Measurements from ENCODE around the gene BAHCC1.
A peak's percentile ranks its signal among the peaks of the same experiment; 100 is the strongest.

The BAHCC1 gene

GRCh38 chr17:81398832-81399411 lies 3.7 kb downstream of the BAHCC1 start:
- DNase-seq: no peak

DNA sequence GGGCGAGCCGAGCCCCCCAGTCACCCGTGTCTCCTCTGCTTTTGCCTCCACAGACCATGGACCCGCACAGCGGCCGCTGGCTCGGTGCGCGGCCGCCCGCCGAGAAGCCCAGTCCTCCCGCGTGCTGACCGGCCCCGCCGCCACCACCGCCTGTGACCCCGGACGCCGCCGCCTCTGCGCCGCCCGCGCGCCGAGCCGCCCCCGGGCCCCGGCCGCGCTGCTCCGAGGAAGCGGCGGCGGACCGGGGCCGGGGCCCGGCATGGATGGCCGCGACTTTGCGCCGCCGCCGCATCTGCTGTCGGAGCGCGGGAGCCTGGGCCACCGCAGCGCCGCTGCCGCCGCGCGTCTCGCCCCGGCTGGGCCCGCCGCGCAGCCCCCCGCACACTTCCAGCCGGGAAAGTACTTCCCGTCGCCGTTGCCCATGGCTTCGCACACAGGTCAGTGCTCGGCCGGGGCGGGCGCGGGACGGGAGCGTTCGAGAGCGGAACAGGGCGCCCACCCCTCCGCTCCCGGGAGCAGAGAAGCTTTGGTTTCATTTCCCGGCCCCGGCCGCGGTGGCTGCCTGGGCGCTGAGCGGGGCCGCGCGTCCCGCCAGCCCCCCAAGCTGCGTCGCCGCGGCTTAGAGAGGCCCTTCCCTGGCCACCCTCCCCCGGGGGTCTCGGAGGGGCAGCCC lies 4.4 kb downstream of the BAHCC1 start:
- DNase-seq: no peak

DNA sequence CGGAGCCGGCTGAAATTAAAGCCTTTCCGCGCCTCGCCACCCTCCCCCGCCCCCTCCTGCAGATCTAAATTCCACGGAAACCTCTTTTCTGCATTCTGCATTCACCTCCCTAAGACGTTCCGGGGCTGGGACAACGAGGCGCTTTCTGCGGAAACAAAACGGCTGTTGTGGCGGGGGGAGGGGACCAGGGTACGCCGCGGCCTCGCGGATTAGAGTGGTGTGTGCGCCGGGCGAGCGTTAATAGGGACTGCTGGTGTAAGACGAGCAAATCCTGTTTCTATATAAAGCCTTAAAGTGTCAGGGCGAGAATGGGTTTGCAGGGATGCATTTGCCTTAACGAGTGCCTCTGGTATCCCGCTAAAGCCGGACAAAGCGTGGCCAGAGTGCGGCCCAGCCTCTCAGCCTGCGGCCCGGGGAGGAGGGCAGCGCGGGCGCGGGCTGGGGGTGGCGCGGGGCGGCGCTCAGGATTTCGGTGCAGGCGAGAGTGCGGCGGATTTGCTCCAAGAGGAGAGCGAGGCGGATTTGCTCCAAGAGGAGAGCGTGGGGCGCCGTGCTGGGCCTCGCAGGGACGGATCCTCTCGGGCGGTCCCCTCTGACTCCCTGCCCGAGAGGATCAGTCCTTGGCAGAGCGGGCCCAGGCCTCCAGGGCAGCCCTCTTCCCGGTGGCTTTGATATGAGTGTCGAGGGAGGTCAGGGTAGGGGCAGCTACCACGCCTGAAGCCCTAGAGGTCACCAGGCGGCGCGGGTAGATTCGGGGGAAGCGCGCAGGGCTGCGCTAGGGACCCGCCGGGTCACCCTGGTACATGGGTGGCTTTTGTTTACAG lies 5.1 kb downstream of the BAHCC1 start:
- DNase-seq: no peak

DNA sequence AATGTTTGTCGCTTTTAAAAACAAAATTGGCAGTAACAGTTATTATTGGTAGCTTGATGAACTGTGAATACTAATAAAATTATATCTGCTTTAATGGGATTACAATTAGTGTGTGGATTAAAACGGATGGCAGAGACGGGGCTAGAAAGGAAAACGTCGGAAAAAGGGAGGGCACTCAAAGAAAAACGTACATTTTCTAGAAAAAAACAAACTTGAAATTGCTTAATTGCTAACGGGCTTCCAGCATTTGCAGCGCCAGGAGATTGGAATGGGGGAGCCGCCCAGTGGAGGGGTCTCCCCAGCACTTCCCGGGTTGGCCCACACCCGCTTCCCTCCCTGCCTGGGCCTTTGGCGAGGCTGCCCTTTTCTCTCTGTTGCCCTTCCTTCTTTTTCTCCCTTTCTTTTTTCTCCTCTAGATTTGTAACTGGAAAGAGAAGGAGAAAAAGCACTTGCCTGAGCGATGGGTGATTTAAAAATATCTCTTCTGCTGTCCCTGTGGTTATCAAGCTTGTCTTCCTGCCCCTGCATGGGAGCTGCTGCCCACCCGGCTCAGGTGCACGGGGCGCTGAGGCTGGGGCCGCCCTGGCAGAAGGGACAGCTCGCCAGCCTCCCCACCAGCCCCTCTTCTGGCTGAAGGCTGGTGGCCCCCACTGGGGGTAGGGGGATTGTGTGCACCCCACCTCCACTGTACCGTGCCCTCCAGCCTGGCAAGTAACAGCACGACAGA lies 5.9 kb downstream of the BAHCC1 start:
- no peak for DNase-seq

DNA sequence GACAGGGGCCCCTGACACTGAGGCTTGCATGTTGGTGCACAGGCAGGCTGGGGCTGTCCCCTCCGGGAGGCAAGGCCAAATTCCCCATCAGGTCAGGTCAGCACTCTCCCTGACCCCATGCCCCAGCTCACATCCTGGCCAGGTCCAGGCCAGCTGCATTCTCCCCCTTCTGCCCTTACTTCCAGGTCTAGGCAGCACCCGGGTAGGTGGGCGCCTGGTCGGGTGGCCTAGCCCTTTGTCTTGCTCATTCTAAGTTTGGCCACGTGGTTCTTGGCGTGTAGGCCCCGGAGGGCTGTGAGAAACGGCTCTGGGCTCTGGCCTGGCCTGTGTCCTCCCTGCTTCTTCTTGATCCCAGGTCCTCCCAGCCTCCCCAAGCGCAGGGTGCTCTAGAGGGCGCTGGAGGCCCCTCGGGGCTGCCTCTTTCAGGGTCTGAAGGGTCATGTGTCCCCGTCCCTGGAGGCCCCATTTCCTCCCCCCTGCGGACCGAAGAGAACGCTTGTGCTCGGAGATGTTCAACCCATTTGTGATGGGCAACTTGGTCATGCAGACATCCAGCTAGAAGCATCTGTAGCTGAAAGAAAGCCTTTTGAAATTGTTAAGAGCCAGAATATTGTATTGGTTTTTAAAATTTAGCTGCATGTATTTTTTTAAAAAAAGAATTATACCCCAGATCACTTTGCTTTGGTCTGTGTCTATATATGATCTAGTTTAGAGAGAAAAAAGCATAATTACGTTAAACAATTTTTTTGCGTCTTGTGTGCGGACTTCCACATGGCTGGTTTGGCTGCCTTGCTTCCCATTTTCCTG lies 6.7 kb downstream of the BAHCC1 start:
- DNase-seq: peak in 1 of 2 donors; percentile 31

DNA sequence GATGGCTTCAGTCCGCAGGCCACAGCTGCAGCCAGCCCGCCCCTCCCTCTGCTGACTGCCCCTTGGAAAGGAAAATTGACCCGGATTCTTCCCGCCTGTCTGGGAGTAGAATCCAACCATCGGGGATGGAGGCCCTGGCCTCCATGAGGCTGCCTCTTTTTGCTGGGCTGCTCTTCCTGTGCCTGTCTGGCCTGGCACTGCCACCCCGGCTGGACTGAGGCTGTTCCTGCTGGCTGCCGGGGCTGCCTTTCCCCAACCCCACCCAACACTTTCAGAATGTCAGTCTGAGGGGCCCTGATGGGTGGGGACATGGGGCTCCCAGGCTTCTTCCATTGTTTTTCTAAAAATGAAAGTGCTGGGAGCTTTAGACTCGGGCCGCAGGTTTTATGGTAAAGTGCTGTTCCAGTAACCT lies 7.3 kb downstream of the BAHCC1 start:
- DNase-seq: no peak

GRCh38 chr17:81402981-81403467 lies 7.8 kb downstream of the BAHCC1 start:
- DNase-seq: no peak

DNA sequence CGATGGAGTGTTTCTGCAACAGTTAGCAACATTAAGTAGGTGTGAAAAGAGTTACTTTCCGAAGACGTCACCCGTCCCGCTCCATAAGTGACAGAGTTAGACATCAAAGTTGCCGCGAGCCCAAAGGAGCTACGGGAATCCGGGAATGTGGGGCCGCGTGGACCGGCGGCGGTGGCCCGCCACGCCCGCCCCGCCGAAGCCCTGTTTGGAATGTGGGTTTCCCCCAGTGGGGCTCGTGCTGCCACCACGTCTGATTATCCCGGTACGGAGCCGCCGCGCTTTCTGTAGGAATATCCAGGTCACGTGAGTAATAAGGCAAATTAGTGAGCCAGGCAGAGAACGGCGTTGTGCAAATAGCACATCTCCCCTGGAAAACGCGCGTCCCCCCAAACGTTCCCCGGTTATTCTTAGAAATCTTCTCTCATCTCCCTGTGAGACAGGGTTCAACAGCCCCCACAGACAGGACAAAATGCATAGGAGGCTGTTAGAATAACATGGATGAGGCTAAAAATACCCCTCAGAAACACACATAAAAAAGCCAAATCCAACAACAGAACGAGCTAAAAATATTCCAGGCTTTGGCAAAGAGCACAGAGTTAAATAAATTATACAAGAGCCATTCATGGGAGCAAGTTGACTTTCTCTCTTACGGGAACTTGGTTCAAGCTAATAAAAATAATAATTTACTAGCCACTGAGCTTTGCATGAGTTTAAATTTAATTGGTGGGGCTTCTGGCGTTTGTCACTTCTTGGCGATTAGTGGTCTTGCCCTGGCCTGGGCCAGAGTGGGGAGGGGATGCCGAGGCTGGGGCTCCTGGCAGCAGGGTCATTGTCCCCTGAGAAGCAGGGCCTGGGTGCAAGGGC lies 8.6 kb downstream of the BAHCC1 start:
- DNase-seq: no peak

DNA sequence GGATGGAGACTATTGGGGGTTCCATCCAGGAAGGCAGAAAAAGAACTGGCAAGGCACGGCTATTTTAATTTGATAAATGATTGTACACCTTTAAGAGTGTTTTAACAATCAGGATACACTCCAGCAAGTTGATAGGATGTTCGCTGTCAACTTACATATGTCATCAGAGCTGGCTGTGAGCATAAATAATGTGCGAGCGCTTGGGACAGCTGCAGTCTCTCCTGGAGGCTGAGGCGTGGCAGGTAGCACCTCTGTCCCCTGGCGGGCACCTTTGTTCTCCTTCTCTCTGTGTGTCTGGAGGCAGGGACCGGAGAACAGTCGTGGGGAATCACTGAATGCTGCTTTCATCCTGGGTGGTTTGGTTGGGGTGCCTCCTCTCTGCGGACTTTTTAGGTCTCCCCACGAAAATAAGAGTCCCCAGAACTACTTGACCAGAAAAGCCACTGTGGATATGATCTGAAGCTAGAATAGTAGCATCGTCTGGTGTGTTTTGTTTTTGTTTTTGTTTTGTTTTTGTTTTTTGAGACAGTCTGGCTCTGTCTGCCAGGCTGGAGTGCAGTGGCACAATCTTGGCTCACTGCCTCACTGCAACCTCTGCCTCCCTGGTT lies 9.4 kb downstream of the BAHCC1 start:
- DNase-seq: no peak

DNA sequence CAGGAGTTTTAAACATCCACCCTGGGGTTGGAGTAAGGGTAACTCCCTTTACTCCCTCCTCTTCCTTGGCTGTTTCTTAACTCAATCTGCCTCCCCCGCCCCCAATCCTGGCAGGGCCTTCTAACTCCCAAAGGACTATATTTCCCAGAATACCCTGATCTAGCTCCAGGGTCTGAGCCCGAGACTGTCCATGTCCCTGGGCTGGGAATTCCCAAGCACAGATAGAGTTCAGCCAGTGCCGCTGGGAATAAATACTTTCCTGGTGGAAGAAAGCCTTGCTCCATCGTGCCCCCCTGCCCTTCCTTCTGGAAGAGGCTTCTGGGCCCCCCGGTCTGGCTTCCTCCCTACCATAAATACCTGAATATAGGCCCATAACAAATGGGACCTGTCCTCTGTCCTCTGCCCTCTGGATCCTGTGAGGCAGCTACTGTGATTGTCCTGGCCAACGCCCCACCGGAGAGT lies 10.2 kb downstream of the BAHCC1 start:
- no peak for DNase-seq

GRCh38 chr17:81406117-81406953 lies 11.1 kb downstream of the BAHCC1 start:
- no peak for DNase-seq

GRCh38 chr17:81408049-81408448 lies 12.8 kb downstream of the BAHCC1 start:
- DNase-seq: no peak

GRCh38 chr17:81409190-81409935 lies 14.1 kb downstream of the BAHCC1 start:
- DNase-seq: no peak

DNA sequence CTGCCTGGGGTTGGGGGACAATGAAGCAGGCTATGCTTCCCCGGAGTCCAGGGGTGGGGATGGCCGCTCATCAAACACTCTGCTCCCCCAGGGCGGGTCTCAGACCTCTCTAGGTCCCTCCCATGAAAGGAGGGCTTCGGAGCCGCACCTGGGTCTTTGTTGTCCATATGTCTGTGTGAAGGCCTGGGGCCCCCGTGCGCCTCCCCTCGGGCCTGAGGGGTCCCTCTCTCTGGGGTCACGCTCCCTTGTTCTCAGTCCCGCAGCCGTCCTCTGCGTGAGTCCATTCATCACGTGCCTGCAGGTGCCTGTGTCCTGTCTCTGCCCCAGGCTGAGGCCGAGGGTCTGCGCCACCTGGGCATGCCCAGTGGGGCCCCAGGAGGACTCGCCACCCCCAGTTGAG lies 15.6 kb downstream of the BAHCC1 start:
- no peak for DNase-seq

DNA sequence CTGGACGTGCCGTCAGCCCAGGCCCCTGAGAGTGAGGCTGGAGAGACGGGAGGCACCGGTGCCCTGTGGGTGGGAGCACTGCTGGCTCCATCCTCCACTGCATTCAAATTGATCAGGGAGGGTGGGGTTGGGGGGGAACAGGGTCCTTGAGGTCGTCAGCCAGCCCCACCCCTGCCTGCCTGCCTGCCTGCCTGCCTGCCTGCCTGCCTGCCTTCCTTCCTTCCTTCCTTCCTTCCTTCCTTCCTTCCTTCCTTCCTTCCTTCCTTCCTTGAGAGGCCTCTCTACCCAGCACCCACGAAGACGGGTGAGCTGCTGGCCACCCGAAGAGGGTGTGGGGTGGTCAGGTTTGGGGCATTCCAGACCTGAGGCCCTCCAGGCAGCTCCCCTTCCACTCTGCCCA lies 16.0 kb downstream of the BAHCC1 start:
- DNase-seq: no peak

GRCh38 chr17:81412490-81413093 lies 17.3 kb downstream of the BAHCC1 start:
- DNase-seq: peak; percentile 62 to 72

- no peak for DNase-seq
Observed at GRCh38 chr17:81413497-81414135, 18.4 kb downstream of the BAHCC1 start.

Measured in CD4-positive, alpha-beta T cell treated with Interleukin-1 beta for 1 hour (primary cell).